WTC11 (cell line): ENCODE measurements around the gene DBI. TPM values are rescaled to one million over a fixed set of nuclear protein-coding genes. Genes with fewer than 3 reads are reported as not detected.

Source experiments
- ATAC-seq: fragments of 200-7000 bp; cut with Tn5 transposase; 2 replicates; pipeline ENCODE4 v1.10.0; 2021; ENCODE audit warnings: mild to moderate bottlenecking, moderate library complexity
- CTCF ChIA-PET: fragments of 300-600 bp; sonication (Branson Sonifier 250); formaldehyde crosslinking; loops from one replicate; lab custom pipeline; 2021; ENCODE audit warnings: antibody characterized with exemption; lab: Charles Lee
- POLR2A ChIA-PET: fragments of 350-600 bp; sonication (Branson Sonifier 250); formaldehyde crosslinking; loops from one replicate; lab custom pipeline; 2021; ENCODE audit warnings: antibody characterized with exemption; lab: Charles Lee
- DNase-seq: peaks from one replicate; pipeline ENCODE4 v3.0.0; 2021; ENCODE audit warnings: low spot score
- H3K27ac Mint-ChIP-seq: 2 replicates; pipeline ENCODE4 v1.8.0; 2021; ENCODE audit warnings: mixed read lengths
- H3K27me3 Mint-ChIP-seq: 2 replicates; pipeline ENCODE4 v1.8.0; 2021; ENCODE audit warnings: low read depth, mild to moderate bottlenecking, moderate library complexity, mixed read lengths
- H3K36me3 Mint-ChIP-seq: 2 replicates; pipeline ENCODE4 v1.8.0; 2021; ENCODE audit warnings: mixed read lengths
- H3K4me1 Mint-ChIP-seq: 2 replicates; pipeline ENCODE4 v1.8.0; 2022; ENCODE audit warnings: mixed read lengths
- H3K4me3 Mint-ChIP-seq: 2 replicates; pipeline ENCODE4 v1.8.0; 2021; ENCODE audit warnings: mild to moderate bottlenecking, moderate library complexity, mixed read lengths
- H3K9me3 Mint-ChIP-seq: 2 replicates; pipeline ENCODE4 v1.8.0; 2021; ENCODE audit warnings: mixed read lengths
- ARID4B ChIP-seq: sonication (generic); formaldehyde crosslinking; IDR thresholded peaks from 2 replicates; pipeline ENCODE4 v1.8.0; 2023; ENCODE audit warnings: missing genetic modification reagents, mild to moderate bottlenecking, borderline replicate concordance
- ATF3 ChIP-seq: sonication (generic); formaldehyde crosslinking; conservative IDR thresholded peaks from 2 replicates; pipeline ENCODE4 v1.8.1; 2022; ENCODE audit warnings: mild to moderate bottlenecking, missing genetic modification reagents
- FOXP1 ChIP-seq: sonication (generic); formaldehyde crosslinking; IDR thresholded peaks from 2 replicates; pipeline ENCODE4 v1.8.0; 2022; ENCODE audit warnings: missing genetic modification reagents, mild to moderate bottlenecking, moderate library complexity, borderline replicate concordance
- FOXP4 ChIP-seq: sonication (generic); formaldehyde crosslinking; IDR thresholded peaks from 2 replicates; pipeline ENCODE4 v1.8.0; 2022; ENCODE audit warnings: mild to moderate bottlenecking, missing genetic modification reagents
- HMGA2 ChIP-seq: fragments of 250-450 bp; sonication (Bioruptor Pico); IDR thresholded peaks from 2 replicates; pipeline ENCODE4 v1.4.0; 2021; ENCODE audit warnings: mild to moderate bottlenecking, moderate library complexity
- KAT7 ChIP-seq: sonication (generic); formaldehyde crosslinking; IDR thresholded peaks from 2 replicates; pipeline ENCODE4 v1.8.1; 2023; ENCODE audit warnings: missing genetic modification reagents, mild to moderate bottlenecking, borderline replicate concordance
- MXD4 ChIP-seq: fragments of 250-450 bp; sonication (Bioruptor Pico); IDR thresholded peaks from 2 replicates; pipeline ENCODE4 v1.8.0; 2021; ENCODE audit warnings: mild to moderate bottlenecking, moderate library complexity, borderline replicate concordance
- MYBL2 ChIP-seq: sonication (generic); formaldehyde crosslinking; IDR thresholded peaks from 2 replicates; pipeline ENCODE4 v1.8.1; 2023; ENCODE audit warnings: mild to moderate bottlenecking, moderate library complexity, missing genetic modification reagents
- NFE2L1 ChIP-seq: sonication (generic); formaldehyde crosslinking; IDR thresholded peaks from 2 replicates; pipeline ENCODE4 v1.8.1; 2023; ENCODE audit warnings: missing genetic modification reagents
- NR1H2 ChIP-seq: sonication (generic); formaldehyde crosslinking; IDR thresholded peaks from 2 replicates; pipeline ENCODE4 v1.9.0; 2021; ENCODE audit warnings: mild to moderate bottlenecking, moderate library complexity, missing genetic modification reagents
- NR2C2 ChIP-seq: sonication (generic); formaldehyde crosslinking; IDR thresholded peaks from 2 replicates; pipeline ENCODE4 v1.8.0; 2022; ENCODE audit warnings: mild to moderate bottlenecking, missing genetic modification reagents
- OVOL2 ChIP-seq: fragments of 250-450 bp; sonication (Bioruptor Pico); IDR thresholded peaks from 2 replicates; pipeline ENCODE4 v1.9.0; 2021; ENCODE audit warnings: mild to moderate bottlenecking, borderline replicate concordance
- PREB ChIP-seq: sonication (generic); formaldehyde crosslinking; IDR thresholded peaks from 2 replicates; pipeline ENCODE4 v1.8.1; 2022; ENCODE audit warnings: mild to moderate bottlenecking, missing genetic modification reagents, moderate library complexity, borderline replicate concordance
- RELA ChIP-seq: sonication (generic); formaldehyde crosslinking; IDR thresholded peaks from 2 replicates; pipeline ENCODE4 v1.8.1; 2022; ENCODE audit warnings: missing genetic modification reagents, mild to moderate bottlenecking, borderline replicate concordance
- TP53 ChIP-seq: sonication (generic); formaldehyde crosslinking; IDR thresholded peaks from 2 replicates; pipeline ENCODE4 v1.8.1; 2023; ENCODE audit warnings: mild to moderate bottlenecking, missing genetic modification reagents
- ZBTB21 ChIP-seq: sonication (generic); formaldehyde crosslinking; IDR thresholded peaks from 2 replicates; pipeline ENCODE4 v1.8.1; 2023; ENCODE audit warnings: mild to moderate bottlenecking, missing genetic modification reagents, borderline replicate concordance
- ZNF219 ChIP-seq: sonication (generic); formaldehyde crosslinking; IDR thresholded peaks from 2 replicates; pipeline ENCODE4 v1.8.0; 2023; ENCODE audit warnings: missing genetic modification reagents, mild to moderate bottlenecking, borderline replicate concordance
- ZNF423 ChIP-seq: fragments of 250-450 bp; sonication (Bioruptor Pico); IDR thresholded peaks from 2 replicates; pipeline ENCODE4 v2.1.2; 2022; ENCODE audit warnings: mild to moderate bottlenecking, moderate library complexity
- ZNF512 ChIP-seq: sonication (generic); formaldehyde crosslinking; IDR thresholded peaks from 2 replicates; pipeline ENCODE4 v1.8.1; 2022; ENCODE audit warnings: missing genetic modification reagents, borderline replicate concordance
- total RNA-seq: library from RNA; stranded (reverse); gene quantifications from 3 replicates; pipeline ENCODE4 v1.2.3, GENCODE V29; 2021
- TF ChIP-seq, protein P1 (sequence below): sonication (generic); formaldehyde crosslinking; IDR thresholded peaks from 2 replicates; pipeline ENCODE4 v1.8.0; 2022; ENCODE audit warnings: missing genetic modification reagents
- TF ChIP-seq, protein P2 (sequence below): fragments of 250-450 bp; sonication (Bioruptor Pico); IDR thresholded peaks from 2 replicates; pipeline ENCODE4 v1.9.0; 2021; ENCODE audit warnings: mild to moderate bottlenecking

DBI gene
- total RNA-seq, 1 experiment from 2014 or later, result 158 TPM

DNA sequence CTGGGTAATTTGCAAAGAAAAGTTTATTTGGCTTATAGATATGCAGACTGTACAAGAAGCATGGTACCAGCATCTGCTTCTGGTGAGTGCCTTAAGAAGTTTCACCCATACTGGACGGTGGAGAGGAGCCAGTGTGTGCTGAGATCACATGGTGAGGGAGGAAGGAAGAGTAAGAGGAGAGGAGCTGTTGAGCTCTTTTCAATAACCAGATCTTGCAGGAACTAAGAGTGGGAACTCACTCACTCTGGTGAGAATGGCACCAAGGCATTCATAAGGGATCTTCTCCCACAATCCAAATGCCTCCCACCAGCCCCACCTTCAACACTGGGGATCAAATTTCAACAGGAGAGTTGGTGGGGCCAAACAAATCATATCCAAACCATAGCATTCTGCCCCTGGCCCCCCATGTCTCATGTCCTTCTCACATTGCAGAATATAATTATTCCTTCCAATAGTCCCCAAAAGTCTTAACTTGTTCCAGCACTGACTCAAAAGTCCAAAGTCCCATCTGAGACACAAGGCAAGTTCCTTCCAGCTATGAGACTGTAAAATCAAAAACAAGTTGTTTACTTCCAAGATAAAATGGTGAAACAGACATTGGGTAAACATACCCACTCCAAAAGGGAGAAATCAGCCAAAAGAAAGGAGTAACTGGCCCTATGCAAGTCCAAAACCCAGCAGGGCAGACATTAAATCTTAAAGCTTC, 53.2 kb downstream of the DBI start (continued):
- TF ChIP-seq FOXP4 (CRISPR knock-in tag), result no peak
- TF ChIP-seq MYBL2, result no peak

DNA sequence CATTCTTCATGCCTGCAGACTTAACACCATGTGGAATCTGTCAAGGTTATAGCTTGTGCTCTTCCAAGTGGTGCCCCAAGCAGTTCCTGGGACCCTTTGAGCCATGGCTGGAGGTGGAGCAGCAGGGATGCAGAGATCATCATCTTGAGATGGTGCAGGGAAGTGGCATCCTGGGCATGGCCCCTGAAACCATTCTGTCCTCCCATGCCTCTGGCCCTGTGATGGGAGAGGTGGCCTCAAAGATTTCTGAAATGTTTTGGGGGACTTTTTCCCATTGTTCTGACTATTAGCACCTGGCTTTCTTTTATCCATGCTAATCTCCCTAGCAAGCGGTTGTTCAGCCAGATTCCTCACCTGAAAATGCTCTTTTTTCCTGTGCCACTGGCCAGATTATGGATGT, 54.5 kb downstream of the DBI start:
- ChIA-PET POLR2A (no interaction called here), CTCF (no interaction called here)
- Mint-ChIP-seq H3K27ac (no peak overlapping the region), H3K9me3 (peaks cover 31% of the 10 kb centered on the region), H3K4me1 (peaks cover 17% of the 10 kb centered on the region), H3K36me3 (peaks cover 21% of the 10 kb centered on the region), H3K4me3 (no peak overlapping the region), H3K27me3 (peaks cover 18% of the 10 kb centered on the region)
- no peak for TF ChIP-seq TP53 (CRISPR knock-in tag)
- no peak for TF ChIP-seq ARID4B
- no peak for TF ChIP-seq NR2C2
- TF ChIP-seq OVOL2 (CRISPR knock-in tag), result no peak
- TF ChIP-seq ZNF423, result no peak
- TF ChIP-seq HMGA2 (CRISPR knock-in tag), result no peak
- no peak for TF ChIP-seq PREB (CRISPR knock-in tag)
- no peak for TF ChIP-seq ATF3
- TF ChIP-seq KAT7 (CRISPR knock-in tag), result no peak
- ATAC-seq (no peak), DNase-seq (no peak)

GRCh38 chr2:119421741-119422140, 55.0 kb downstream of the DBI start:
- no peak for DNase-seq
- Mint-ChIP-seq H3K27ac (no peak overlapping the region), H3K4me1 (peaks cover 21% of the 10 kb centered on the region), H3K36me3 (peaks cover 21% of the 10 kb centered on the region), H3K9me3 (peaks cover 31% of the 10 kb centered on the region), H3K4me3 (no peak overlapping the region), H3K27me3 (peaks cover 18% of the 10 kb centered on the region)
- POLR2A ChIA-PET, result no interaction called here
- no peak for ATAC-seq
- CTCF ChIA-PET, result no interaction called here
- TF ChIP-seq MXD4 (CRISPR knock-in tag), result no peak
- TF ChIP-seq, protein P1, sequence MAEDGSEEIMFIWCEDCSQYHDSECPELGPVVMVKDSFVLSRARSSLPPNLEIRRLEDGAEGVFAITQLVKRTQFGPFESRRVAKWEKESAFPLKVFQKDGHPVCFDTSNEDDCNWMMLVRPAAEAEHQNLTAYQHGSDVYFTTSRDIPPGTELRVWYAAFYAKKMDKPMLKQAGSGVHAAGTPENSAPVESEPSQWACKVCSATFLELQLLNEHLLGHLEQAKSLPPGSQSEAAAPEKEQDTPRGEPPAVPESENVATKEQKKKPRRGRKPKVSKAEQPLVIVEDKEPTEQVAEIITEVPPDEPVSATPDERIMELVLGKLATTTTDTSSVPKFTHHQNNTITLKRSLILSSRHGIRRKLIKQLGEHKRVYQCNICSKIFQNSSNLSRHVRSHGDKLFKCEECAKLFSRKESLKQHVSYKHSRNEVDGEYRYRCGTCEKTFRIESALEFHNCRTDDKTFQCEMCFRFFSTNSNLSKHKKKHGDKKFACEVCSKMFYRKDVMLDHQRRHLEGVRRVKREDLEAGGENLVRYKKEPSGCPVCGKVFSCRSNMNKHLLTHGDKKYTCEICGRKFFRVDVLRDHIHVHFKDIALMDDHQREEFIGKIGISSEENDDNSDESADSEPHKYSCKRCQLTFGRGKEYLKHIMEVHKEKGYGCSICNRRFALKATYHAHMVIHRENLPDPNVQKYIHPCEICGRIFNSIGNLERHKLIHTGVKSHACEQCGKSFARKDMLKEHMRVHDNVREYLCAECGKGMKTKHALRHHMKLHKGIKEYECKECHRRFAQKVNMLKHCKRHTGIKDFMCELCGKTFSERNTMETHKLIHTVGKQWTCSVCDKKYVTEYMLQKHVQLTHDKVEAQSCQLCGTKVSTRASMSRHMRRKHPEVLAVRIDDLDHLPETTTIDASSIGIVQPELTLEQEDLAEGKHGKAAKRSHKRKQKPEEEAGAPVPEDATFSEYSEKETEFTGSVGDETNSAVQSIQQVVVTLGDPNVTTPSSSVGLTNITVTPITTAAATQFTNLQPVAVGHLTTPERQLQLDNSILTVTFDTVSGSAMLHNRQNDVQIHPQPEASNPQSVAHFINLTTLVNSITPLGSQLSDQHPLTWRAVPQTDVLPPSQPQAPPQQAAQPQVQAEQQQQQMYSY, result no peak
- TF ChIP-seq NFE2L1 (CRISPR knock-in tag), result no peak
- TF ChIP-seq NR1H2 (CRISPR knock-in tag), result no peak
- TF ChIP-seq ZNF512 (CRISPR knock-in tag), result no peak
- TF ChIP-seq FOXP1 (CRISPR knock-in tag), result no peak
- TF ChIP-seq RELA, result no peak
- TF ChIP-seq ZNF219 (CRISPR knock-in tag), result no peak
- TF ChIP-seq, protein P2, sequence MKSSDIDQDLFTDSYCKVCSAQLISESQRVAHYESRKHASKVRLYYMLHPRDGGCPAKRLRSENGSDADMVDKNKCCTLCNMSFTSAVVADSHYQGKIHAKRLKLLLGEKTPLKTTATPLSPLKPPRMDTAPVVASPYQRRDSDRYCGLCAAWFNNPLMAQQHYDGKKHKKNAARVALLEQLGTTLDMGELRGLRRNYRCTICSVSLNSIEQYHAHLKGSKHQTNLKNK (CRISPR knock-in tag), result no peak
- no peak for TF ChIP-seq ZBTB21
